Stimulated activated CD4-positive, alpha-beta T cell treated with anti-CD3 and anti-CD28 coated beads, Interleukin-15, amount 100 ng/mL, for 24 hours (primary cell): ENCODE data around the gene CYTH1.

Source experiments
- DNase-seq: peaks from one replicate; pipeline ENCODE4 v3.0.0-alpha.2; 2020

Gene CYTH1

GRCh38 chr17:78641666-78642065 is 140.4 kb downstream of the CYTH1 start:
- no peak for DNase-seq

DNA sequence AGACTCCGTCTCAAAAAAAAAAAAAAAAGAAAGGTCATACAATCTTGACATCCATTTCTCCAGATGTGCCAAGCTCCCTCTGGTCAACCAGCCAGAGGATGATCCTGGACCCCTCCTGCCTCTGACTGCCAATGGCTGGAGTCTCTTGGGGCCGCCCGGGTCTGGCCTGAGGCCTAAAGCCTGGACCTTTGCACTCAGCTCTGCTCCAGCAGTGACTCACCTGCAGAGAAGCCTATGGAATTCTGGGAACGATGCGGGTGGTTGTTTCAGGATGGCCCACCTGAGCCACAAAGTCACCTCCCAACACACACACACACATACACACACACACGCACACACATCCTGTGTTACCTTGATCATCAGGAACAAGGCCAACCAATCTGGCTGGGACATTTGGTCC is 140.8 kb downstream of the CYTH1 start:
- DNase-seq: no peak

GRCh38 chr17:78640700-78641099 is 141.4 kb downstream of the CYTH1 start:
- DNase-seq: no peak

DNA sequence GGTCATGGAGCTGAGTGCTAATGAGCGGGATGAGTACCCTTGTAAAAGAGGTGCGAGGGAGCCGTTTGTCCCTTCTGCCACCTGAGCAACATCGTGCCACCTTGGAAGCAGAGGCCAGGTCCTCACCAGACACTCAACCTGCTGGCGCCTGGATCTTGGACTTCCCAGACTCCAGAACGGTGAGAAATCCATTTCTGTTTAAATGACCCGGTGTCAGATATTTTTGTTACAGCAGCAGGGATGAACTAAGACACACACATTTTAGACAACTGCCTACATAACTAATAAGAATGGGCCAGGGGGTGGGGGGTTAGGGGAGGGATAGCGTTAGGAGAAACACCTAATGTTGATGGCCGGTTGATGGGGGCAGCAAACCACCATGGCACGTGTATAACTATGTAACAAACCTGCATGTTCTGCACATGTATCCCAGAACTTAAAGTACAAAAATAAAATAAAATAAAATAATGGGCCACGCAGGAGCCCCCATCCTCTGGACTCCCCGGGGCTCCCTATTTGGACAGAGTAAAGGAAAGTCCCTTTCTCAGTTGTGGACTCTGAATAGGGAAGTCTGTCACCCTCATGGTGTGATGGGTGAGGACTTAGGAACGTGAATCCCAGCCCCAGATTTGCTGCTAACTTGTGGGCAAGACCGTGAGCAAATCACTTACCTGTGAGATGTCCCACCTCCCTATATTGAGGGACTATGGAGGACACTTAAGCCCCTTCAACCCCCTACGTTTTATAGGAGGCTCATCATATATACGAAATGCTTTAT is 144.2 kb downstream of the CYTH1 start:
- DNase-seq: no peak

GRCh38 chr17:78637146-78637545 is 144.9 kb downstream of the CYTH1 start:
- DNase-seq: no peak

DNA sequence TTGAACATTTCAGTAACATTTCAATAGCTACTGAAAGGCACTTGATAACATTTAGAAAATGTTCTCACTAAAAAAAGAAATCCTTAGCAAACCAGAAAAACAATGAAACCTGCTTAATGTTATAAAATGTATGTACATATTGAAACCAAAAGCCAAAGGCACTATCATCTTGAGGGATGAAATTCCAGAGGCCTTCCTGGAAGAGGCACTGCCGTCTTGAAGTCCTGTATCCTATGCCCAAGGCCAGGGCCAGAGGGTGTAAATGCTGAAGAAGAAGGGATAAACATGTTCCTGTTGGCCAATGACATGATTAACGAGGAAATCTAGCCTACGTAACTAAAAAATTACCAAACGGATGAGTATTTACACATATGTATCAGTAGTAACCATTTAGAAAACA is 147.9 kb downstream of the CYTH1 start:
- no peak for DNase-seq

GRCh38 chr17:78629436-78629995 is 152.6 kb downstream of the CYTH1 start:
- no peak for DNase-seq

DNA sequence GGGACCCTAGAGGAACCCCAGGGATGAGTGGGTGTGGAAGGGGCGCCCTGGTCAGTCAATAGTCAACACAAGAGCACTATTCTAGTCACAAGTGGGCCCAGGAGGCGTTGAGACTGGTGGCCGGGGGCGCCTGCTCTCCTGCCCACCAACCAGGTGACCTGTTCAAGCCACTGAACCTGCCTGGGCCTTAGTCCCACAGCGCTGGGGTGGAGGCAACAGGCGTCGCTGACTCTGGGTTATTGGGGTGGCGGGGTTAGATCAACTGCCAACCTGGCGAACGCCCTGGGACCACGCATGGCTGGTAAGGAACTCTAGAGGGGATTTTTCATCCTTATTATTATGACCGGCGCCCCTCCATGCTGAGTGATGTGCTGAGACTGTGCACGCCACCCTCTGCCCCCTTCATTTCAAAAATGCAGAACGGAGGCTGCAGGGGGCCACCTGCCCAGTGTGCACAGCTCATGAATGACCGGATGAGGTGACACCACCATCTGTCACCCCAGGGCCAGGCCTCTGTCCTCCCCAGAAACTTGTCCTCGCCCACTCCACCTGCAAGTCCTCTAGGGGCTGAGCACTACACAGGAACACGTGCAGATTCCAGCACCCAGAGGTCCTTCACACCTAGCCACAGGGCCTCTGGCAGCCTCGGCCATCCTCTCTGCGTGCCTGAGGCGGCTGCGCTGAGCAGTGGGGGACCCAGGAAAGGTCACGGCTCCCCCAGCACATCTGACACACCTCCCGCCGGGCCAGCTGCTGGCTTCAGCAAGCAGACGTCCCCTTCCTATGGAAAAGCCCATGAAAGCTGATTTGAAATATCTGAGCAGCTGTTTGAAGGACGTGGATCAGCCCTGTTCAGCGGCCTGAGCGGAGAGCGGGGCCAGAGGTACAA is 153.3 kb downstream of the CYTH1 start:
- no peak for DNase-seq

GRCh38 chr17:78624324-78625151 is 157.5 kb downstream of the CYTH1 start:
- DNase-seq: no peak
